ENCODE results near the gene UQCRH.
"Not testable (repeated sequence)": the region's sequence is repeated elsewhere in the genome, so short reads cannot be mapped to it uniquely, and the experiment has no call there.

Gene UQCRH

GRCh38 chr1:46352363-46352762, 48.9 kb downstream of the UQCRH start:
- H3K27ac Mint-ChIP-seq = no peak overlapping the region
- peaks cover 28% of the 10 kb centered on the region for H3K4me1 Mint-ChIP-seq (ENCODE audit: low read depth)
- peaks cover 96% of the 10 kb centered on the region for H3K36me3 Mint-ChIP-seq (ENCODE audit: low read depth)
- no peaks in the 10 kb centered on the region for H3K27me3 Mint-ChIP-seq
- H3K4me3 Mint-ChIP-seq = no peak overlapping the region
- no peaks in the 10 kb centered on the region for H3K9me3 Mint-ChIP-seq
- intact Hi-C loops (cut with micrococcal nuclease) = no loop called here

- H3K4me1 Mint-ChIP-seq (ENCODE audit: low read depth); H3K27me3 Mint-ChIP-seq; H3K4me3 Mint-ChIP-seq; intact Hi-C loops (cut with micrococcal nuclease); H3K27ac Mint-ChIP-seq; H3K9me3 Mint-ChIP-seq: not testable (repeated sequence)
- peaks cover 96% of the 10 kb centered on the region for H3K36me3 Mint-ChIP-seq (ENCODE audit: low read depth)
Measured at GRCh38 chr1:46355920-46356319, 52.4 kb downstream of the UQCRH start.

GRCh38 chr1:46362158-46362557, 58.7 kb downstream of the UQCRH start:
- Mint-ChIP-seq H3K4me3 (no peak overlapping the region), H3K4me1 (ENCODE audit: low read depth) (peaks cover 1% of the 10 kb centered on the region), H3K36me3 (ENCODE audit: low read depth) (peaks cover 85% of the 10 kb centered on the region), H3K27me3 (no peaks in the 10 kb centered on the region), H3K27ac (no peak overlapping the region), H3K9me3 (no peaks in the 10 kb centered on the region)
- intact Hi-C loops (cut with micrococcal nuclease) = no loop called here

- Mint-ChIP-seq H3K27ac (no peak overlapping the region), H3K4me3 (no peak overlapping the region), H3K36me3 (ENCODE audit: low read depth) (peaks cover 89% of the 10 kb centered on the region), H3K9me3 (no peaks in the 10 kb centered on the region), H3K27me3 (no peaks in the 10 kb centered on the region), H3K4me1 (ENCODE audit: low read depth) (no peaks in the 10 kb centered on the region)
- intact Hi-C loops (cut with micrococcal nuclease) = no loop called here
Measured at GRCh38 chr1:46363121-46363520, 59.6 kb downstream of the UQCRH start.

GRCh38 chr1:46364612-46365011, 61.1 kb downstream of the UQCRH start:
- Mint-ChIP-seq H3K27ac (no peak overlapping the region), H3K4me1 (ENCODE audit: low read depth) (peaks cover 9% of the 10 kb centered on the region), H3K9me3 (no peaks in the 10 kb centered on the region), H3K4me3 (no peak overlapping the region), H3K36me3 (ENCODE audit: low read depth) (peaks cover 85% of the 10 kb centered on the region), H3K27me3 (no peaks in the 10 kb centered on the region)
- intact Hi-C loops (cut with micrococcal nuclease) = no loop called here

GRCh38 chr1:46365796-46366195, 62.3 kb downstream of the UQCRH start:
- peaks cover 73% of the 10 kb centered on the region for H3K36me3 Mint-ChIP-seq (ENCODE audit: low read depth)
- H3K4me3 Mint-ChIP-seq; intact Hi-C loops (cut with micrococcal nuclease); H3K27me3 Mint-ChIP-seq; H3K9me3 Mint-ChIP-seq; H3K27ac Mint-ChIP-seq: not testable (repeated sequence)
- H3K4me1 Mint-ChIP-seq (ENCODE audit: low read depth) = peaks cover 17% of the 10 kb centered on the region

All from dendritic cell treated with granulocyte-macrophage colony-stimulating factor and Interleukin-4, amounts not matched to agents 40 ng/mL and 50 ng/mL, for 4 days (primary cell).